ENCODE measurements around the gene UGT1A4.

The UGT1A4 gene

DNA sequence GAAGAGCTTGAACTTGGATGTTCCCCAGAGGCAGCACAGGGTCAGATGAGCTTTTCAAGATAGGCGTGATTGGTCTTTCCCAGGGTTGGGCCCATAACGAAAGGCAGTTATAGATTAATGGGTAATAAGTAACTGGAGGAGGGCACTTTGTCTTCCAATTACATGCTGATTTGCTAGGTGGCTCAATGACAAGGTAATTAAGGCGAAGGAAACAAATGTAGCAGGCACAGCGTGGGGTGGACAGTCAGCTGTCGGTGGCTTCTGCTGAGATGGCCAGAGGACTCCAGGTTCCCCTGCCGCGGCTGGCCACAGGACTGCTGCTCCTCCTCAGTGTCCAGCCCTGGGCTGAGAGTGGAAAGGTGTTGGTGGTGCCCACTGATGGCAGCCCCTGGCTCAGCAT, at the start of gene UGT1A4:
UGT1A4 (plus strand) TSS at position 185 of the 400 bp plus-strand sequence; CDS start at position 270, 85 bp downstream.
- DNase-seq, result no peak

GRCh38 chr2:233671290-233672161, 47.0 kb upstream of the UGT1A4 start, which contains the start of gene UGT1A9:
Gene UGT1A9 (plus strand): TSS chr2:233671898. CDS start chr2:233671935, 37 bp downstream.
- no peak for DNase-seq

GRCh38 chr2:233672886-233673285, 45.6 kb upstream of the UGT1A4 start:
- DNase-seq, result no peak

DNA sequence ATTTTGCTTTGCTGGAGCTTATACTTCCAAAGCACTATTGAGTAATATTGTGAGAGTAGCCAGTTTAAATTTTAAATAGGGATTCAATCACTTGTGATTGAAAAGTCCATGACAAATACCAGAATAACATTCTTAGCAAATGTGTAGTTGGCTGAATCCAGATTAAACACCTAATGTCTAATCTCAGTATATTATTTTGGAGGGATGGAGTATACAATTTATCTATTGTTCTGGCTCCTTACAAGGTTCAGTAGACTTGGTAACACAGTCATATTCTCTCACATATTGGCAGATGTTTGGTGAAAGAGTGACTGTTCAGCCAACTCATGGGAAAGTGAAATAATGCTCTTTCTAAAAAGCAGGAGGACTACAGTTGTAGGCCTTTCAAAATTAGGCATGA, 44.6 kb upstream of the UGT1A4 start:
- DNase-seq, result no peak

DNA sequence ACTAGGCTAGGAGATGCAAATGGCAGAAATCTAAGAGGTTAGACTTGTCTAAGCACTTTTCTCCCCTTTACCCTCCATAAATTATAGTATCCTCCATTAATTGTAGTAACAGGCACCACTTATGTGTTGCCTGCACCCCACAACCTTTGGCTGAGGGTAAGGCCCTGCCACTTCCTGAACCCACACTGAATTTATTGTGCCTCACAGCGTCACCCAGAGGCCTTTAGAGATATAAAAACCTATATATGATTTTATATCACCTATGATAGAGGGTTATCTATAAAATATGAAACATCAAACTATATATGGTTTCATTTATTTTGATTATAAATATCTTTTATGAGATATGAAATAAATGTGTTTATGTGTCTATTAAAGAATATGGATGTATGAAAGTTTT, 44.2 kb upstream of the UGT1A4 start:
- DNase-seq, result no peak

DNA sequence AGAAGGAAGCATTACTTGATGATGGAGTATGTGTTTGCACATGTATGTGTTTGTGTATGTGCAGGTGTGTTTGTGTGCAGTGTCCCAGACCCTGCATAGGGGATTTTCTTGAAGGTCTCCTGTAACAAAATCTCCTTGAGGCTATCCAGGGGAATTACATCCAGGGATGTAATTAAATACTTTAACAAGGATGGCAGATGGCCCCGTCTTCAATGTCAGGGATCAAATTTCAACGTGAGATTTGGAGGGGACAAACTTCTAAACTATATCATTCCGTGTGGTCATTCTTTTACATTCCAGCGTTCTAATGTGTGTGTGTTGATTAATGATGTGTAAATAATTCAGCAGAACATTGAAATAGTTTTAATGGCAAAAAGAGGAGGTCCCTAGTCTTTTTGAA, 43.5 kb upstream of the UGT1A4 start:
- DNase-seq, result no peak

- DNase-seq, result no peak
These were observed 42.5 kb upstream of the UGT1A4 start for GRCh38 chr2:233676046-233676445.

DNA sequence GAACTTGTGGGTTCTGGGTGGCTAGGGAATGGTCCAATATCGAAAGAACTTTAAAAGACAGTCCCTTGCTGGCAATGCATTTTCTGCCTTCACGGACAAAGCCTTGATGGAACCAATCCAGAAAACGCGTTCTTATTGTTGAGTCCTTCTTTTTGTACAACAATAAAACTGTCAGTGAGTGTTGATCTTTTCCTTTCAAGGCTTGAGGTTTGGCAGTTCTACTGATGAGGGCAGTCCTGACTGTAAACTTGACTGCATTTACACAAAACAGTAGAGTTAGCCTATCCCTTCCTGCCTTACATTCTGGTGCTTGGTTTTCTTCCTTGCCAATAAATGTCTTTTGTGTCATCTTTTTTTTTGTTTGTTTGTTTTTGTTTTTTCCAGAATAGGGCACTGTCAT, 39.3 kb upstream of the UGT1A4 start:
- no peak for DNase-seq

GRCh38 chr2:233680361-233681045, 38.0 kb upstream of the UGT1A4 start:
- DNase-seq, result no peak

DNA sequence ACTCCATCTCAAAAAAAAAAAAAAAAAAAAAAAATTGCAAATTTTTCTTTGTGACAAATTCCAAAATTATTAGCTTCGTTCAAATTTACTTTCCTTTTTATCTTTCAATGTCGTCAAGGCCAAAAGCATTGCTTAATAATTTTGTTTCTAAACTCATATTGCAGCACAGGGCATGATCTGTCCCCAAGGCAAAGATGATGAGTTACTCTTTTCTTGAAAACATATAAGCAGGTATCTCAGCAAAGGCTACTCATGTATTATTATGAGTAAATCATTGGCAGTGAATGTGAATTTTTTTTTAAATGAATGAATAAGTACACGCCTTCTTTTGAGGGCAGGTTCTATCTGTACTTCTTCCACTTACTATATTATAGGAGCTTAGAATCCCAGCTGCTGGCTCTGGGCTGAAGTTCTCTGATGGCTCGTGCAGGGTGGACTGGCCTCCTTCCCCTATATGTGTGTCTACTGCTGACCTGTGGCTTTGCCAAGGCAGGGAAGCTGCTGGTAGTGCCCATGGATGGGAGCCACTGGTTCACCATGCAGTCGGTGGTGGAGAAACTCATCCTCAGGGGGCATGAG, 36.9 kb upstream of the UGT1A4 start, which contains the start of gene UGT1A7:
UGT1A7 (plus strand) TSS at position 381 of the 579 bp plus-strand sequence; CDS start at position 418, 37 bp downstream.
- no peak for DNase-seq

DNA sequence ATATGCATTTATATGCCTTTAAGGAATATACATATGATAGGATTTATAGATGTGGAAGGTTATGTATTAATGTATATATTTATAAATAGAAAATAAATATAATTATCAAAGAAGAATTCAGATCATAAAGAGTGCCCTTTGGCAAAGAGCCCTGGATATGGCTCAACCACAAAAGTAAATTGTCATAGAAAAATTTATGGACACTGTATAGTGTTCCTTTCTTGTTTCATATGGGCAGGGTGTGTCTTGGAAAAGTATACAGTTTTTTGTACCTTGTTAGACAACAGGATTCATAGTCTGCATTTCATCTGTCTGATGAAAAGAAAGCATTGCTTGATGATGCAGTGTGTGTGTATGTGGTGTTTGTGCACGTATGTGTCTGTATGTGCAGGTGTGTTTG, 33.9 kb upstream of the UGT1A4 start:
- no peak for DNase-seq

DNA sequence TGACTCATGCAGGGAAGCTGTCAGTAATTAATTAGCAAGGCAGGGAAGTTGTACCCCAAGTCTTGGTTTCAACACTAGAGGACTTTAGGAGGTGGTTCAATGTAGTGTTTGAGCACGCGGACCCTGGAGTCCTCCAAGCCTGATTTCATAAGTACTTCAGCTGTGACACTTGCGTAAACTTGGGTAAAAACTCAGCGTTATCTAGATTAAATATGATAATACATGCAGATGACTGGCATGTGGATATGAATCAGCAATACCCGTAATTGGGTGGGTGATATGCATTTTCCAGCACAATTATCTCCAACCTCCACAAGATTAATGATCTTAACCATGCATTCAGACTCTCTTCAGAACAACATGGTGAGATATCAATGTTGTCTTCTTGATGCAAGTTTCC, 31.6 kb upstream of the UGT1A4 start:
- DNase-seq, result no peak

DNA sequence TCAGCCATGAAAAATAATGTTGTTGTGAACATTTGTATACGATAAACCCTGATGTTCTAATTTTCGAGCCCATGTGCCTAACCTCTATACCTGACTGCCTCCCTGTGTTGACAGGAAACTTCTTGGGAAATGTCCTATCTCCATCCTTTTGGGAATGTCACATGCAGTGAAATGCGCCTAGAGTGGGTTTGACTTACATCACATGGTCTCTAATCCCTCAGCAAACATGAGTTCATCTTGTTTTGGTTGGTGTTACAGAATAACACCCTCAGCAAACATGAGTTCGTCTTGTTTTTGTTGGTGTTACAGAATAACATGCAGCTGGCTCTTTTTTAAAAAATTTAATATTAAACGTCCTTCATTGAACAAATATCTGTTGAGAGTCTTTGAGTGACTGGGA, 30.2 kb upstream of the UGT1A4 start:
- DNase-seq, result no peak

DNA sequence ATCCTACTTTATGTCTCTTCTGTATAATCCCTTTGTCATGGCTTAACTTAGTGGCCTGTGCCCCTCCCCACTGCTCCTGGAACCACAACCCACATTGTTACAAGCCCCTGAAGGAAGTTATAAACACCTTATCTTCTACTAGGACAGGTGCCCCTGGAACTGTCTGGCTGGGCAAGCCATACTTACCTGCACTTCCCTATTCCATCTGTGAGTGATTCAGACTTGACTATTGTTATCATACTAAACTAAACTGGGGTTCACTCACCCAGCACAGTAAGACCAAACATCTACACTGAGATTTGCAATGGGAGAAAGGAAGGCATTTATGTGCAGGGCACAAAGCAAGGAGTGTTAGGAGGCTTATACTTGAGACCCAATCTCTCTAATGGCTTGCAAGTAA, 29.5 kb upstream of the UGT1A4 start:
- DNase-seq, result no peak

DNA sequence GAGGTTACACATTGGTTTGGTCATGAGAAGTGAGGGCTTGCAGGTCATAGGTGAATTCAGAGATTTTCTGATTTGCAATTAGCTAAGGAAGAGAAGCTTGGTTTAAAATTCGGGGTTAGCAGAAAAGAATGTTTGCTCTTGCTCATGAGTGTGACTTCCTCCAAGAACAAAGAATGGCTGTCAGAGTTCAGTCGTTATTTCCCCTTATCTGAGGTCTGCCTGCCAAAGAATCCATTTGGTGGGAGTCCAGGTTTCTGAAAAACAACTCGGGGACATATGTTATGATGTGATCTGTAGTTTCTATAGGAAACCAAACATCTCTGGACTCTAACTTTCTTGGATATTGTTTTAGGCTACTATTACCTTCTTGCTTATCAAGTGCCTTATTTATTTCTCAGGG, 29.0 kb upstream of the UGT1A4 start:
- no peak for DNase-seq

- DNase-seq, result no peak
These were observed 28.1 kb upstream of the UGT1A4 start for GRCh38 chr2:233690444-233690843.

DNA sequence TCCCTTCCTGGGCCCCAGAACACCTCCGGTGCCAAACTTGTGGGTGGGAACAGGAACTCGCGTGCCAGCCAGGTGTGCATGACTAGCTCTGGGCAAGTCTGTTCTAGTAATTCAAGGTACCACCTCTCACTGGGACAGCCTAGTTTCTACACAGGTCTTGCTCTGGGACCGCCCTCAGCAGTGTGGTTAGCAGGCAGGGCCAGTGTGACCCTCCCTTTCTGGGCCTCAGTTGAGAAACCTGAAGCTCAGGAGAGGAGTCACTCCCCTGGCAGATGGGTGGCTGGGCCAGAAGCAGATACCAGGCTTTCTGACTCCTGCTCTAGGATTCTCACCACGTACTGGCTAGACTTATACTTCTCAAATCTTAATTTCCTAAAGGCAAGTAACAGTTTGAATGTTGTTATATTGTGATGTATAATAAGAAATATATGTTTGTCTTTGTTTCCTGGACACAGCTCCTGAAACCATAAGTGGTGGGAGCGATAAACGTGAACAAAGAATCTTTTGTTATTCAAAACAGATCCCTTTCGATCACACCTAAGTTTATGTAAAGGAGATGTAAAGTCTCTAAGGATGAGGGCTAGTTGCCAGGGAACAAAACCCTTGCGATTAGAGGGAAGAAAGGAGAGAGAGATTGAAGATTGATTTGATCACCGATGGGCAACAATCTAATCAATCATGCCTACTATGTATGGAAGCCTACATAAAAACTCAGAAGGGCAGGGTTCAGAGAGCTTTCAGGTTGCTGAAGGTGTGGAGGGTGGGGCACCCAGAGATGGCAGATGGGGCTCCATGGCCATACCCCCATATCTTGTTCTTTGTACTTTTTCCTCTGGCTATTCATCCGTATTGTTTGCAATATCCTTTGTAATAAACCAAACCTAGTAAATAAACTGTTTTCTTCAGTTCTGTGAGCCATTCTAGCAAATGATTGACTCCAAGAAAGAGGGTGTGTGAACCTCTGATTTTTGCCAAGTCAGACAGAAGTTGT, 26.8 kb upstream of the UGT1A4 start:
- no peak for DNase-seq

- DNase-seq, result no peak
These were observed 25.9 kb upstream of the UGT1A4 start, which contains the start of gene UGT1A6 for GRCh38 chr2:233692648-233693047. Gene UGT1A6 (plus strand): TSS chr2:233692890. CDS start chr2:233693005, 115 bp downstream.

- DNase-seq, result no peak
These were observed 24.6 kb upstream of the UGT1A4 start for GRCh38 chr2:233693963-233694362.

DNA sequence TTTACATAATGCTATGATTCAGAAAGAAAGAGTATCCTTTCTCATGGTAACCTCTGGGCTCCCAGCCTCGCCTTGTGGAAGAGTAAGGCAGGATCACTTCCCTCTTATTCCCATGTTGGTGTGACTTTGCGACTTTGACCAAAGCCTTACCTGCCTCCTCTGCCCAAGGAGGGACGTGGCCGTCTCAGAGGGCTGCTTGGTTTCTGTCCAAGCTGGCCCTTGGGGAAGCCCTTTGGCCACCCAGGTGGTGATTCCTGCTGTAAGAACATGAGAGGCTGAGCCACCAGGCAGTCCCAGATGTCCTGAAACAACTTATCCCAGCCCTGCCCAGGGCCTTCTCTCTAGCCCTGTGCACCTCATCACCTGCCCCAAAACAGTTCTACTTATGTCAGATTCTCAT, 19.8 kb upstream of the UGT1A4 start:
- DNase-seq, result no peak

DNA sequence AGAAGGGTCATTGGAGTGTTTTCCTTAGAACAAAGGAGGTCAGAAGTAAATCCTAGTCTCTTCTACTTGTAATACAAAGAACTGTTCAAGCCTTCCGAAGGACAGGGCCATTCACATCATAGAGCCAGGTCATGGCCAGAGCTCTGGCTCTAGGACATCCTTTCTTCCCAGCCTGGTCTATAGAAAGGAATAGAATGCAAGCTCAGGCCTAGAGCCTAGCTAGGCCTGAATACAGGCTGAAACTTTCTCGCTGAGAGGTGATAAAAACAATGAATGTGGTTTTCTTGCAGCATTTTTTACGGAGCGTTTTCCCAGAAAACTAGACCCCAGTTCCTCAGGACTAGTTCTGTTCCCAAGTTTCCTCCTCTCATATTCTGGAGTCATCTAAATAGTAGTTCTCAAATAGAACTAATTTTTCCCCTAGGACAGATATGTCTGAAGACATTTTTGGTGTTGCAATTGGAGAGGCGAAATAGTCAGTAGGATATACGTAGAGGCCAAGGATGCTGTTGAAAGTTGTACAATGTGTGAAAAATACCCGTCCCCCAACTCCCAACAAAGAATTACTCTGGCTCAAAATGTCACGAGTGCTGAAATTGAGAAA, 19.0 kb upstream of the UGT1A4 start:
- no peak for DNase-seq

All from HCEC 1CT (cell line).